DND-41 (cell line): ENCODE data around the gene TECPR2.

ENCODE experiments used
- EZH2 ChIP-seq: IDR thresholded peaks from 3 replicates; pipeline ENCODE4 v1.6.1; 2012; ENCODE audit warnings: borderline replicate concordance, low read depth, mild to moderate bottlenecking, moderate library complexity, low read length, inconsistent platforms; ENCODE audit not compliant: severe bottlenecking
- TF ChIP-seq, protein P1 (sequence below): IDR thresholded peaks from 2 replicates; pipeline ENCODE4 v1.5.1; 2012; ENCODE audit warnings: borderline replicate concordance, low read length, moderate library complexity, mild to moderate bottlenecking; ENCODE audit not compliant: poor library complexity, severe bottlenecking; ENCODE audit errors: extremely low read depth

DNA sequence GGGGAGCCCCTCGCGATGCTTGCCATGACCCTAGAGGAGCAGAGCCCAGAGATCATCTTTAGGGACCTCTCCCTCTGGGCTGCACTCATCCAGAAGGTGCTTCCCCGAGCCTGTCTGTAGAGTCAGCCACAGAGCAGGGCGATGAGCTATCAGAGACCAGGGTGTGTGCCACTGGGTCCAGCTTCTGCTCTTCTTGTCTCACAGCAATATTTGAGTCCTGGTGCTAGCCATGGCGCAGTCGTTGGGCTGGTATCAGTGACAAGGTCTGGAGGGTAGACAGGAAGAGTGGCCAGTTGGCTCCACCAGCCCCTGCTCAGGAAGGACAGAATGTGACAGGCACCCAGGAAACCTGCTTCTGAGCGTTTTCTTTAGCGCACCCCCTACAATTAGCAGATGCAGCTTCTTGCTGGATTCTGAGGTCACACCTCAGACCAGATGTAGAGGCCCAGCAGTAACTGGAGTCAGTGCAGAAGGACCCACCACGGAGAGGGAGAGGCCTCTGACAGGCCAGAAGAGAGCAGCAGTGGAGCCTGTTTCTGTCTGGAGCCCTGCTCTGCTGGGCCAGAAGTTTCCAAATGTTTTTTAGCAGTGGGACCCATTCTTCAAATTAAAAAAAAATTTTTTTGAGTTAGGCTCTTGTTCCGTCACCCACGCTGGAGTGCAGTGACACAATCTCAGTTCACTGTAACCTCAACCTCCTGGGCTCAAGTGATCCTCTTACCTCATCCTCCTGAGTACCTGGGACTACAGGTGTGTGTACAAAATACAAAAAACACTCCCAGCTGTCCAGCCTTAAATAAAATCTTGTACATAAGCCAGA, 123.2 kb downstream of the TECPR2 start:
- TF ChIP-seq, protein P1, sequence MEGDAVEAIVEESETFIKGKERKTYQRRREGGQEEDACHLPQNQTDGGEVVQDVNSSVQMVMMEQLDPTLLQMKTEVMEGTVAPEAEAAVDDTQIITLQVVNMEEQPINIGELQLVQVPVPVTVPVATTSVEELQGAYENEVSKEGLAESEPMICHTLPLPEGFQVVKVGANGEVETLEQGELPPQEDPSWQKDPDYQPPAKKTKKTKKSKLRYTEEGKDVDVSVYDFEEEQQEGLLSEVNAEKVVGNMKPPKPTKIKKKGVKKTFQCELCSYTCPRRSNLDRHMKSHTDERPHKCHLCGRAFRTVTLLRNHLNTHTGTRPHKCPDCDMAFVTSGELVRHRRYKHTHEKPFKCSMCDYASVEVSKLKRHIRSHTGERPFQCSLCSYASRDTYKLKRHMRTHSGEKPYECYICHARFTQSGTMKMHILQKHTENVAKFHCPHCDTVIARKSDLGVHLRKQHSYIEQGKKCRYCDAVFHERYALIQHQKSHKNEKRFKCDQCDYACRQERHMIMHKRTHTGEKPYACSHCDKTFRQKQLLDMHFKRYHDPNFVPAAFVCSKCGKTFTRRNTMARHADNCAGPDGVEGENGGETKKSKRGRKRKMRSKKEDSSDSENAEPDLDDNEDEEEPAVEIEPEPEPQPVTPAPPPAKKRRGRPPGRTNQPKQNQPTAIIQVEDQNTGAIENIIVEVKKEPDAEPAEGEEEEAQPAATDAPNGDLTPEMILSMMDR, result no peak
- TF ChIP-seq EZH2, result no peak
